IMR-90 (cell line): ENCODE results near the gene CRYGN. TPM values are rescaled to one million over a fixed set of nuclear protein-coding genes. Genes with fewer than 3 reads are reported as not detected.

Experiments used
- polyA plus RNA-seq, 3 experiments: library from polyadenylated mRNA; depleted of rRNA; stranded (reverse); fragments of >200 nt; gene quantifications; 2 replicates each; pipeline ENCODE4 v1.2.3, GENCODE V29; 2012; ENCODE audit warnings: low replicate concordance in 1 of 3
- total RNA-seq: library from RNA; depleted of rRNA; stranded (reverse); fragments of >200 nt; gene quantifications from 2 replicates; pipeline ENCODE4 v1.2.3, GENCODE V29; 2012
- TF ChIP-seq, protein P1 (sequence below): fragments of 150-350 bp; IDR thresholded peaks from 2 replicates; pipeline ENCODE4 v1.6.1; 2016; ENCODE audit warnings: low read depth, mild to moderate bottlenecking, low read length, moderate library complexity, borderline replicate concordance

The CRYGN gene
- total and polyA plus RNA-seq, 2 of the 4 experiments (the other 2 are of a cell fraction), result not detected

GRCh38 chr7:151410405-151411390 is 29.2 kb downstream of the CRYGN start (continued):
- TF ChIP-seq, protein P1, sequence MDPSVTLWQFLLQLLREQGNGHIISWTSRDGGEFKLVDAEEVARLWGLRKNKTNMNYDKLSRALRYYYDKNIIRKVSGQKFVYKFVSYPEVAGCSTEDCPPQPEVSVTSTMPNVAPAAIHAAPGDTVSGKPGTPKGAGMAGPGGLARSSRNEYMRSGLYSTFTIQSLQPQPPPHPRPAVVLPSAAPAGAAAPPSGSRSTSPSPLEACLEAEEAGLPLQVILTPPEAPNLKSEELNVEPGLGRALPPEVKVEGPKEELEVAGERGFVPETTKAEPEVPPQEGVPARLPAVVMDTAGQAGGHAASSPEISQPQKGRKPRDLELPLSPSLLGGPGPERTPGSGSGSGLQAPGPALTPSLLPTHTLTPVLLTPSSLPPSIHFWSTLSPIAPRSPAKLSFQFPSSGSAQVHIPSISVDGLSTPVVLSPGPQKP, result no peak
